Activated naive CD4-positive, alpha-beta T cell treated with anti-CD3 and anti-CD28 coated beads for 36 hours (primary cell): Measurements from ENCODE around the gene GRIK4. TPM values are rescaled to one million over a fixed set of nuclear protein-coding genes. Genes with fewer than 3 reads are reported as not detected.

Source experiments
- CTCF ChIA-PET: fragments of 350-600 bp; sonication (Branson Sonifier 250); formaldehyde crosslinking; loops from one replicate; lab custom pipeline; 2021; ENCODE audit warnings: antibody characterized with exemption; lab: Charles Lee
- DNase-seq: peaks from one replicate; pipeline ENCODE4 v3.0.0-alpha.2; 2020
- H3K27ac Mint-ChIP-seq: one replicate; pipeline ENCODE4 v1.8.0; 2021; ENCODE audit warnings: mild to moderate bottlenecking, mixed read lengths
- H3K27me3 Mint-ChIP-seq: one replicate; pipeline ENCODE4 v1.8.0; 2021; ENCODE audit warnings: low read depth, mixed read lengths
- H3K36me3 Mint-ChIP-seq: one replicate; pipeline ENCODE4 v1.8.0; 2021; ENCODE audit warnings: low read depth, mixed read lengths
- H3K4me1 Mint-ChIP-seq: one replicate; pipeline ENCODE4 v1.8.0; 2021; ENCODE audit warnings: low read depth, mixed read lengths
- H3K4me3 Mint-ChIP-seq: one replicate; pipeline ENCODE4 v1.8.0; 2021; ENCODE audit warnings: mild to moderate bottlenecking, moderate library complexity, mixed read lengths
- H3K9me3 Mint-ChIP-seq: one replicate; pipeline ENCODE4 v1.8.0; 2021; ENCODE audit warnings: mixed read lengths
- intact Hi-C: fragments of 100-400 bp; cut with micrococcal nuclease; formaldehyde crosslinking; loops from one replicate; pipeline ENCODE4 v1.15.1; 2023
- total RNA-seq, 2 experiments: library from RNA; stranded (reverse); gene quantifications; one replicate each; pipeline ENCODE4 v1.2.3, GENCODE V29; 2021

The GRIK4 gene
- total RNA-seq, 2 experiments from 2014 or later: not detected

DNA sequence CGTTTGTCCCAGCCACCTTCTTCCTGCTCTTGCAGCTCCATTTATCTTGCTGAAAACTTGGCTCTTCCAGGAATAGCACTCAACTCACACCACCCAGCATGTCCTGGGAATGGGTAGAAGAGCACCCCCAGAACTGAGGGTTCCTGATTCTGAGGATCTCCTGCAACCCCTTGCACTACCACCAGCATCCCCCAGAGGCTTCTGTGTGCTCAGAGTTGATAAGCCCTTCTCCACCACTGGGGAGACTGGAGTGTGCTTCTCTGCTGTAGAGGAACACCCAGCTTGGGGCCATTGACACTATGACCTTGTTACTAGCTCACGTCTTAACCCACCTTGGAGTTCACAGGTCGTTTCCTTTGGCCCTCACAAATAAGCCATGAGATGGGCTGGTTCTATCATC is 121.0 kb downstream of the GRIK4 start:
- no peaks in the 10 kb centered on the region for H3K4me1 Mint-ChIP-seq
- CTCF ChIA-PET: interaction anchor here (1.0 kb wide), 1 partner anchor 54 kb away, joined by 3 read pairs; no protein-coding TSS in a partner anchor
- H3K36me3 Mint-ChIP-seq: no peaks in the 10 kb centered on the region
- H3K9me3 Mint-ChIP-seq: no peaks in the 10 kb centered on the region
- no peak overlapping the region for H3K27ac Mint-ChIP-seq
- no peak overlapping the region for H3K4me3 Mint-ChIP-seq
- intact Hi-C loops: no loop called here
- DNase-seq: no peak
- no peaks in the 10 kb centered on the region for H3K27me3 Mint-ChIP-seq

DNA sequence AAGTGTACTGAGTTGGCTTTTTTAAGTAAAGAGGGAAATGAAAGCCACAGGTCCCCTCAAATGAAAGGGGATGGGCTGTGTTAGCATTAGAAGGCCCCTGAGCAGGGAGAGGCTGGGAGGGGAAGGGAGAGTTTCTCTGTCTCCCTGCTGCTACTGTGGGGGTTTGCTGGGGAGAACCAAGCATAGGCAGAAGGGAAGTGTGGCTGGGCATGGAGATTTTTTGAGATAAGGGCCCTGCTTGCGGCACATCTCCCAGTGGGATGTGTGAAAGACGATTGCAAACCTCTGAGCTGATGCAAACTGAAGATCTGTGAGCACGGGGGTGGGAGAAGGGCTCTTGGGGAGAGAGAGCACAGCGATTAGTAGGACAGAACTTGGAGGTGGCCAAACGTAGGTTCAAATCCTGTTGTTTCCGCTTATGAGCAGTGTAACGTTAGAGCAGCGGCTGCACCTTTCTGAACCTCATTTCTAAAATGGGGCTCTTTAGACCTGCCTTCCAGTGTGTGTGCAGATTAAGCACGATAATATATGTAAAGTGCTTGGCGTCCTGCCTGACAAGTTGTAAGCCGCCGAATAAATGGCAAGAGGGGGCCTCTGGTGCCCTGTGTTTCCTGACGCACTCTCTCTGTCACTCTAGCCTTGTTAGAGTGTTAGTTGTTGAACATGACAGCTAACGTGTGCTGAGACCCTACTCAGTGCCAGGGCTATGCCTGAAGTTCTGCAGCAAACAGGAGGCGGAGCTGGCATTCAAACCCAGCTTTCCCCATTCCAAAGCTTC is 122.3 kb downstream of the GRIK4 start:
- CTCF ChIA-PET: no interaction called here
- no peaks in the 10 kb centered on the region for H3K36me3 Mint-ChIP-seq
- H3K4me3 Mint-ChIP-seq: no peak overlapping the region
- H3K27ac Mint-ChIP-seq: no peak overlapping the region
- no peaks in the 10 kb centered on the region for H3K27me3 Mint-ChIP-seq
- H3K4me1 Mint-ChIP-seq: no peaks in the 10 kb centered on the region
- no peak for DNase-seq
- intact Hi-C loops: no loop called here
- no peaks in the 10 kb centered on the region for H3K9me3 Mint-ChIP-seq

DNA sequence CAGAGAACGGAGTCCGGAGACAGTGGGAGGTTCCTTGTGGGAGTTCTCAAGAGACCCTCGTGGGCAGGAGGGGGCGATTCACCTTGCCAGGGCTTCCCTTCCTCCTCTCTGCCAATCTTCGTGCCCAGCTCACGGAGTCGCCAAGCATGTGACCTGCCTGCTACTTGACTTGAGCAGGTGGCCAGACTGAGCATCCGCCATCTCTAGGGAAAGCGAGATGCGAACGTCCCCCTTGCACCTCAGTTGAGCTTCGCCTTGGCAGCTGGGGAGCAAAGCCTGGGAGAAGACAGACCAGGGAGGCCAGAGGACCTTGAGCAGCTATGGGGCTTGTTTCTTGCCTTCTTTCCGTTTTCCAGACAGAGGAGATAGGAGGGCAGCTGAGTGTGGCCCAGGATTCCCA is 123.2 kb downstream of the GRIK4 start:
- intact Hi-C loops: no loop called here
- H3K4me3 Mint-ChIP-seq: no peak overlapping the region
- no peaks in the 10 kb centered on the region for H3K36me3 Mint-ChIP-seq
- H3K9me3 Mint-ChIP-seq: no peaks in the 10 kb centered on the region
- no peak overlapping the region for H3K27ac Mint-ChIP-seq
- no peaks in the 10 kb centered on the region for H3K4me1 Mint-ChIP-seq
- CTCF ChIA-PET: no interaction called here
- H3K27me3 Mint-ChIP-seq: peaks cover 2% of the 10 kb centered on the region
- no peak for DNase-seq

DNA sequence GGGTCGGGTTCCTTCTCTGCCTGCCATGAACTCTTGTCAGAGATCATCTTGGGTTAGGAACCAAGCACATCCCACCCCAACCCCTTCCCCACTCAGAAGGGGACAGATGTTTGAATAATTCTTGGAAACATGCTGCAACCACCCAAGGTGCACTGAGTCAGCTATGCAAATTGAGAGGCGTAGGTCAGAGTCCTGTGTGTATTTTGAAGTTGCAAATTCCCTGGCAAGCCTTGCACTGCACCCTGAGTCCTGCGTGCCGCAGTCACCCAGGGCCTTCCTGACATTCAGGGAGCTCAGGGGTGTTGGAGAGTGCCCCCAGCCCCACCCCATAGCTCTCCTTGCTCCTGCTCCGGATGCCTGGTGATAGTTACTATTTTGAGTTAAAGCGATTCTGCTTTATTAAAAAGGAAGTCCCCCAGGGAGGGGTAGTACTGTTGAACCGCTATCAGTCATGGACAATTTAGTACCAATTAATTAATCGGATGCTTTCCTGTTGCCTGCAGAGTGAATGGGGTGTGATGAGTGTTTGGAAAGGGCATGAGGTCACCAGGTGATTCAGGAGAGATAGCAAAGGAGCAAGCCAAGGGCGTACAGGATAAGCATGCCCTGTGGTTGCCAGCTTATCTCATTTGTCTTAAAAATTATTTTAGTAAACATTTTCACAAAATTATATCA is 123.7 kb downstream of the GRIK4 start:
- Mint-ChIP-seq H3K9me3 (no peaks in the 10 kb centered on the region), H3K4me1 (no peaks in the 10 kb centered on the region), H3K4me3 (no peak overlapping the region), H3K27me3 (peaks cover 2% of the 10 kb centered on the region), H3K36me3 (no peaks in the 10 kb centered on the region), H3K27ac (no peak overlapping the region)
- intact Hi-C loops: no loop called here
- no peak for DNase-seq
- CTCF ChIA-PET: no interaction called here

DNA sequence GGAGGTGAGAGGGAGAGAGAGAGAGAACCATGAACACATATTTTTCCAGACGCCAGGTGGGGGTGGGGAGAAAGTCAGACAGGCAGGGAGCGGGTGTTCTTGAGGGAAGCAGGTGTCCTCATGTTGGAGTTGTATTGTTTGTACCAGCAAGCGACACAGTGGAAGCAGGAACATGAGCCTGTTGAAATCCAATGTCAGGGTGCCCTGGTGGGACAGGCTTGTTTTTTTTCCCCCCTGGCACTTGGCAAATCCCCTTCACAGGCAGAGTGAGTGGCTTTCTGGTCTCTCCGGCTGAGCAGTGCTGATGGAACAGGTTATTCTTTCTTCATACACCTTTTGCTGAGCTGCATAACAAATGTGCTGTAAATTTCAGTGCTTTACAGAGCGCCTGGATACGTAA is 125.6 kb downstream of the GRIK4 start:
- H3K27ac Mint-ChIP-seq: no peak overlapping the region
- H3K4me1 Mint-ChIP-seq: no peaks in the 10 kb centered on the region
- intact Hi-C loops: no loop called here
- H3K36me3 Mint-ChIP-seq: no peaks in the 10 kb centered on the region
- DNase-seq: no peak
- CTCF ChIA-PET: no interaction called here
- no peak overlapping the region for H3K4me3 Mint-ChIP-seq
- no peaks in the 10 kb centered on the region for H3K9me3 Mint-ChIP-seq
- peaks cover 6% of the 10 kb centered on the region for H3K27me3 Mint-ChIP-seq

DNA sequence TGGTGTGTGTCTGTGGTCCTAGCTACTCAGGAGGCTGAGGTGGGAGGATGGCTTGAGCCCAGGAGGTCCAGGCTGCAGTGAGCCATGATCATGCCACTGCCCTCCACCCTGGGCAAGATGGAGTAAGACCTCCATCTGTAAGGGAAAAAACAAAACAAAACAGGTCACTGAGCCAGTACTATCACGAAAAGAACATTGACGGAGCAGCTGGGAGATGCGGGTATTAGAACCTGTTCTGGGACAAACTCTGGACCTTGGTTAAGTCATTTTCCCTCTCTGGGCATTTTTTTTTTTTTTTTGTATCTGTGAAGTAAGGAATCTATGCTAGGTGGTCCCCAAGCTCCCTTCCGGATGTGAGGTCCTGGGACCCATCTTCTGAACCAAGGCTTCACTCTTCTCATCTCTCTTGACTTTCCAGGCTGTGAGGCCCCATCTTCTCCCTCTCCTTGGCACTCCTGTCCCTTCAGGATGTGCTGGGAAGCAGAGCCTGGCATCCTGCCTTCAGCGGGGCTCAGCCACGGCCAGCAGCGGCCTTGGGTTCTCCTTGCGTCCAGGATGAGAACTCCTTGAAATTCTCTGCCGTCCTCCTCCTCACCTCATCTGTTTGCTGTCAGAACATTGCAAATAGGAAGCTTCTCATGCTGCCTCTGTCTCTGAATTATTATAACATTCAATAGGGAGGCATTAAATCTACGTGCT is 130.8 kb downstream of the GRIK4 start:
- Mint-ChIP-seq H3K36me3 (no peaks in the 10 kb centered on the region), H3K4me3 (no peak overlapping the region), H3K9me3 (no peaks in the 10 kb centered on the region)

DNA sequence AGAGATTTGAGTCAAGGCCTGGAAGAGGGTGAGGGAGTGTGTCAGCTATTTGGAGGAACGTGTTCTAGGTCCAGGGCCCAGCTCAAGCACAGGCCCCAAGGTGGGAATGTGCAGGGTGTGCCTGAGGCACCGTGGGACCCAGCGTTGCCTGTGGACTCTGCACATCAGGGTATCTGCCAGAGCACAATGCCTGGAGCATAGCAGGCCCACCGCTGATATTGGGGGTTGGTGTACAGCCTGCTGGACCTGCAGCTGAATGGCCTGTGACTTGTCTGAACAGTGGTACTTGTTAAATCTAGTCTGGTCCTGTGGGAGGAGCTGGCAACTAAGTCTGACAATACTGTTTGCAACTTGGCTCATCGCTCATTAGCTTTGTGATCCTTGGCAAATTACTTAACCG is 131.7 kb downstream of the GRIK4 start:
- CTCF ChIA-PET: no interaction called here
- no peak overlapping the region for H3K27ac Mint-ChIP-seq
- DNase-seq: no peak
- H3K27me3 Mint-ChIP-seq: peaks cover 14% of the 10 kb centered on the region
- H3K4me3 Mint-ChIP-seq: no peak overlapping the region
- no peaks in the 10 kb centered on the region for H3K4me1 Mint-ChIP-seq
- intact Hi-C loops: no loop called here
- no peaks in the 10 kb centered on the region for H3K36me3 Mint-ChIP-seq
- no peaks in the 10 kb centered on the region for H3K9me3 Mint-ChIP-seq

More for the DNA sequence above, 130.8 kb downstream of the GRIK4 start:
- no peak for DNase-seq
- CTCF ChIA-PET: no interaction called here
- H3K27me3 Mint-ChIP-seq: peaks cover 14% of the 10 kb centered on the region
- intact Hi-C loops: no loop called here
- H3K27ac Mint-ChIP-seq: no peak overlapping the region
- no peaks in the 10 kb centered on the region for H3K4me1 Mint-ChIP-seq

DNA sequence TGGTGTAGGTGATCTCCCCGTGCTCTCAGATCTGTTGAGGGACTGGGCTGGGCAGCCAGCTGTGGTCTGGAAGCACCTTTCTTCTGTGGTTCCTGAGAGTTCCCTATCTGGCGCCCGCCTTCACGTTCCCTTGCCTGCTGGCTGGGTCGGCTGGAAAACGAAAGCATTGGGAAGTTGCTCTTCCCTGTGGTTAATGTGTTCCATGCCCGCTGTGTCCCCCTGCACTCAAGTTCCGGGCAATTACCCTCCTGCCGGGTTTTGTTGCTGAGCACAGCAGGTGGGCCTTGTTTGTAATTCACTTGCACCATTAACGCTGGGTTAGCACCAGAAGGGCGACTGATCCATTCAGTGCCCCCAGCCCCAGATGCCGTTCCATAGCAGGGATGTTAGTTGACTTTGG is 134.1 kb downstream of the GRIK4 start:
- Mint-ChIP-seq H3K27ac (no peak overlapping the region), H3K9me3 (no peaks in the 10 kb centered on the region), H3K27me3 (peaks cover 14% of the 10 kb centered on the region), H3K4me3 (no peak overlapping the region), H3K36me3 (no peaks in the 10 kb centered on the region), H3K4me1 (no peaks in the 10 kb centered on the region)
- no peak for DNase-seq
- CTCF ChIA-PET: no interaction called here
- intact Hi-C loops: no loop called here

DNA sequence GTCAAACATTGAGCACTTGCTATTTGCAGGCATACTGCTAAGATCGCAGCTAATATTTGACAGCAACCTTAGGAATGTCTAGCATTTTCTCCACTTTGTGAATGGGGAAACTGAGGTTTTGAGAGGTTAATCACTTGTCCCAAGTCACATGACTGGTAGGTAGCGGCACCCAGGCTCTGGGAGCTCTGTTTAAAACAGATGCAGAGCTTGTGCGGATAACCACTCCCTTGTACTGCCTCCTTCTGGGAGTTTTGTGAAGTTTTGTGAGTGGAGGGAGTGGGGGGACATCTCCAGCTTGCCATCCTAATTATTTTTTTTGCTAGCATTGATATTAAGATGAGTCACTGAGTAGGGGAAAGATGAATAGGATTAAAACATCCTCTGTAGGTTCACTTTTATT is 134.7 kb downstream of the GRIK4 start:
- Mint-ChIP-seq H3K36me3 (no peaks in the 10 kb centered on the region), H3K4me1 (no peaks in the 10 kb centered on the region), H3K9me3 (no peaks in the 10 kb centered on the region), H3K27ac (no peak overlapping the region), H3K4me3 (no peak overlapping the region), H3K27me3 (peaks cover 14% of the 10 kb centered on the region)
- CTCF ChIA-PET: no interaction called here
- no peak for DNase-seq
- intact Hi-C loops: no loop called here

DNA sequence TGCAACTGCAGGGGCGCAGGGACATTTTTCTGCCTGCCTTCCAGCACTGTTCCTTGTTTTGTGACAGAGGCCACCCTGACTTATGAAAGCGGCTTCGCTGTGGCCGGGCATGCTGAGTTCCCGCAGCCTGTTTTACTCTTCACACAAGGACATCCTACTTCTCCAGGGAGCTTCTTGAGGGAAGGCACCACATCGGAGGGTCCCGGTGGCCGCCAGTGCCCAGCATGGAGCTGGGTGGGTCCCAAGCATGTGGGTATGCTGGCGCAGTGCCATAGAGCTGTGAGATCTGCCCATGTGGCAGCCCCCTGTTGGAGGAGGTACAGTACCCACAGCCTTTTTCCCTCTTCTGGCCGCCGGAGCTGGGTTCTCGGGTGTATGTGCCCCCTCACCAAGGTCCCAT is 136.1 kb downstream of the GRIK4 start:
- Mint-ChIP-seq H3K36me3 (no peaks in the 10 kb centered on the region), H3K9me3 (no peaks in the 10 kb centered on the region), H3K27me3 (peaks cover 7% of the 10 kb centered on the region), H3K27ac (no peak overlapping the region), H3K4me3 (no peak overlapping the region), H3K4me1 (no peaks in the 10 kb centered on the region)
- intact Hi-C loops: no loop called here
- CTCF ChIA-PET: no interaction called here
- no peak for DNase-seq

DNA sequence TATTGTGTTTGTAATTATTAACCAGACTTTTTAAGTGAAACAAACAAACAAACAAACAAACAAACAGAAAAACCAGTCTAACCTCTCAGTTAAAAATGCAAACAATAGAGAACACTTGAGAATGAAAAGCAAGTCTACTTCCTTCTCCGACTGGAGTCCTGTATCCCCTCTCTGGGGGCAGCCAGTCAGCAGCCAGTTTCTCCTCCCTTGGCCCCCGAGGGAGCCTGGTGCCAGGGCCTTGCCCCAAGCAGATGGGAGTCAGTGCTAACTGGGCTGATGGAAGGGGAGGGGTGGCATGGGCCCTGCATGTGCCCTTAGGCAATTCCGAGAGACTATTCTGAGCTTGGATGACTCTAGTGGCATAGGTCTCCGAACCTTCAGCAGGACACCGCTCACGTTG is 137.2 kb downstream of the GRIK4 start:
- DNase-seq: no peak
- H3K27me3 Mint-ChIP-seq: peaks cover 7% of the 10 kb centered on the region
- H3K36me3 Mint-ChIP-seq: no peaks in the 10 kb centered on the region
- H3K4me3 Mint-ChIP-seq: no peak overlapping the region
- no peak overlapping the region for H3K27ac Mint-ChIP-seq
- H3K9me3 Mint-ChIP-seq: no peaks in the 10 kb centered on the region
- no peaks in the 10 kb centered on the region for H3K4me1 Mint-ChIP-seq
- intact Hi-C loops: no loop called here
- CTCF ChIA-PET: interaction anchor here (0.7 to 1.0 kb wide), 2 partner anchors 9 to 137 kb away, joined by 3 to 5 read pairs; partner anchors contain the start of gene GRIK4

DNA sequence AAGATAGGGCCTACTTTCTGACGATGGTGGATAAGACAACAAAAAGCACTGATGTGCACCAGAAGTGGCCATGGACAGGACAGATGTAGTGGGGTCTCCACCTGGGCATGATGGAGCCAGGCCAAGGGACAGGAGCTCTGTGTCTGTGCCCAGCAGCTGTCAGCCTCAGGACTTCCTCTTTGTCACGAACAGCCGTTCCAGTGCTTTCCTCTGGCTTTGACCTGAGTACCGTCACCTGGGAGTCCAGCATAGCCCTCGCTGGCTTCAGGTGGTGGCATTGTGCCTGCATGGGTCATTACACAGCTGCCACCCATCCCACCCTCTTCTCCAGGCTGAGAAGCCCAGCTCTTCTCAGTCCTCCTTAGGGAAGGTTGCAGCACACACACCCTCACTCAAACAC is 137.8 kb downstream of the GRIK4 start:
- DNase-seq: no peak
- CTCF ChIA-PET: interaction anchor here (0.7 to 1.0 kb wide), 3 partner anchors 9 to 138 kb away, joined by 3 to 5 read pairs (median 3); partner anchors contain the start of gene GRIK4
- no peak overlapping the region for H3K27ac Mint-ChIP-seq
- intact Hi-C loops: no loop called here
- no peaks in the 10 kb centered on the region for H3K36me3 Mint-ChIP-seq
- no peaks in the 10 kb centered on the region for H3K4me1 Mint-ChIP-seq
- no peaks in the 10 kb centered on the region for H3K9me3 Mint-ChIP-seq
- H3K4me3 Mint-ChIP-seq: no peak overlapping the region
- H3K27me3 Mint-ChIP-seq: peaks cover 7% of the 10 kb centered on the region
